ENCODE results near the gene TENM3. TPM values are rescaled to one million over a fixed set of nuclear protein-coding genes. Genes with fewer than 3 reads are reported as not detected.

The TENM3 gene
- total RNA-seq, 1 donor from 2014 or later, result 91.0 TPM

DNA sequence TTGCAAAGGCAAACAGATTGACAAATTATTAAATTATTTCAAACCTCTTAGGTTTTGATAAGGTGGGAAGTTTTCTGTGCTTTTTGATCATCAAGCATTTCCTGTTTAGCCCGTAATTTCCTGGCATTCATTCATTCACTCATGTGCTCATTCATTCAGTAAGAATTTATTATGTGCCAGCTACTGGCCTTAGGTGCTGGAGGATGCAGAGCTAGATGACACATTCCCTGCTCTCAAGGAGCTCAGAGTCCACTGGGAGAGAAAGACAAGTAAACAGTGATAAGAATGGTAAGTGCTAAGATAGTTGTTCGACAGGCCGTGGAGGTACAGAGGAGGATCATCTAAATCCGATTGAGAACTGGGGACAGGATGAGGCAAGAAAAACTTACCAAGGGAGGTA lies 520.9 kb downstream of the TENM3 start:
- no peak for DNase-seq (ENCODE audit: low read depth)

DNA sequence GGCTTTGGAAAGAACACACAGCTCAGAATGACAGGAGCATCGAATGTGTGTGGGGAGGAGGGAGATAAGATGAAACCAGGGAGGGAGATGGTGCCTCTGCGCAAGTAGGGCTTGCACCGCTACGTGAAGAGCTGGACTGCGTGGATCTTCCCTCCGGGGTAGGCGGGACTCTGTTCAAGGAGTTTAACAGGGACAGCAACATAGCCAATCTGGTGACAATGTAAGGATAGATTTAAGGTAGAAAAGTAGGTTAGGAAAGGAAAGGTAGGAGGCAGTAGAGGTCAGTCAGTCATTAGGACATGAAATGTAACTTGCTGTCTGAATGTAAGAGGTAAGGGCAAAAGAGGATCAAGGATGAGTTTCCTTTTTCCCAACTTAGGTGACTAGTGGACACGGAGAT lies 521.4 kb downstream of the TENM3 start:
- DNase-seq (ENCODE audit: low read depth), result no peak

DNA sequence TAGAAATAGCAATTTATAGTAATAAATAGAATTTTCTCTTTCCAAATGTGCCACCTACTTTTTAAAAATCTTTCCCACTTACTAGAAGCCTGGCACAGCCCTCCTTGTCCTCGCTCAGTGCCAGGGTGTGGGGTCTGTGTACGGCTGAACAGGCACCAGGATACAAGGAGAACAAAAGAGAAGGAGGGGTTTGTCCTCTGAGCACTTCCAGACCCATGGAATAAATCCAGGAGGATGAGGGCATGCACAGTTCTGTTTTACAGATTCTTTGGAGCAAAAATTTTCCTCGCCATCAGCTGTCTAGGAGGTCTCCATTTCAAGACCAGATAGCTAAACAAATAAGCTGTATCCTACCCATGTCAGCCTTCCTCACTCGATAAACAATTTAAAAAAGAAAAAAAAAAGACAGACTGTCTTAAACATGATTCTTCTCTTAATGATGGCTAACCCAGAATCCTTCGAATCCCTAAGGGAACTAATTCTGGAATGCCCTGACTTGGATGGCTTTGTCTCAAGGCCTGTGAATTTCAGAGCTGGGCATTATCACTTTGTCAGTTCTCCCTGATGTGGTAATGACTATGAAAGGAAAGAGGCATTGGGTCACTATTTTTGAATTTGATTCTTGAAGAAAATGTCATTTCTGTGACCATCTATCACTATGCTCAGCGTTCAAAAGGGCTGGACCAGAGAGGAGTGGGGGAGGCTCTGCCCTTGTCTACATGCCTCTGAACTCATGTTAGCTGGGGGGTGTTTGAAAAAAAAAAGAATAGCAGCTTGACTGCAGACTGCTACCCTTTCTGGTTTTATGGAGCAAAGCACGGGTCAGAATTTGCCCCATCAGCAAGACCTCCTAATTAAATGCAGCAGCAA lies 523.0 kb downstream of the TENM3 start:
- no peak for DNase-seq (ENCODE audit: low read depth)

DNA sequence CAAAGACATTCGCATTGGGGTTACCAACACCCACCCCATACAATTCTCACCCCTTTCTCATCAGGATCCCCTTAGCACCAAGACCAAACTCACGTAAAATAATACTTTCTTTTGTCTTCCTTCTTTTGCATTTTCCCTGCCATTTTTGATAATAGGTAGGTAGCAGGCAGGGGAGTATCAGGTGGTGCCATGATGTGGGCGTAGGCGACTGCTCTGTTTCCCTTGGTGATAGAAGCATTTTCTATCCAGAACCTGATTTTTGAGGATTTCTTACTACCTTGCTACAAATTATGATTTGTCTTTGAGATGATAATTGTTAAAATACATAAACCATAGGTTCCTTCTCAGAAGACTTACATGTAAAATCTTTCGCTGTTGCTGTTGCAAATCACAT lies 523.7 kb downstream of the TENM3 start:
- DNase-seq (ENCODE audit: low read depth), result no peak

DNA sequence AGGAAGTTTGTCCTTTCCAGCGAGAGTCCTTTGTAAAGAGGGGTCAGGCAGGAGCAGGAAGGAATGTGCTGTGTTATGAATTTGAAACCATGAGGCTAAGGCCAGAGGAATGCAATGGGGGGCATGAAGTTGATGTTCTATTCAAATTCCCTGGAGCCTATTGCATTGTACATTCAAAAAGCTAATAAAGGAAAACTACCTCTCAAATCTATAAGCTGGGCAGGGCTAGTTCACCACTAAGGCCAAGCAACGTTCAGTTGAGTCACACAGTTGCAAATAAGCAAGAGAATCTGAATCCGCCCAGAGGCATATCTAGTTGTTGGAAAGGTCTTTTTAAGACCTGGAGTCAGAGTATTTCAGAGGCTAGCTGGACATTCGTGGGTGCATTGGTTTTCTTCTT lies 525.6 kb downstream of the TENM3 start:
- DNase-seq (ENCODE audit: low read depth), result no peak

DNA sequence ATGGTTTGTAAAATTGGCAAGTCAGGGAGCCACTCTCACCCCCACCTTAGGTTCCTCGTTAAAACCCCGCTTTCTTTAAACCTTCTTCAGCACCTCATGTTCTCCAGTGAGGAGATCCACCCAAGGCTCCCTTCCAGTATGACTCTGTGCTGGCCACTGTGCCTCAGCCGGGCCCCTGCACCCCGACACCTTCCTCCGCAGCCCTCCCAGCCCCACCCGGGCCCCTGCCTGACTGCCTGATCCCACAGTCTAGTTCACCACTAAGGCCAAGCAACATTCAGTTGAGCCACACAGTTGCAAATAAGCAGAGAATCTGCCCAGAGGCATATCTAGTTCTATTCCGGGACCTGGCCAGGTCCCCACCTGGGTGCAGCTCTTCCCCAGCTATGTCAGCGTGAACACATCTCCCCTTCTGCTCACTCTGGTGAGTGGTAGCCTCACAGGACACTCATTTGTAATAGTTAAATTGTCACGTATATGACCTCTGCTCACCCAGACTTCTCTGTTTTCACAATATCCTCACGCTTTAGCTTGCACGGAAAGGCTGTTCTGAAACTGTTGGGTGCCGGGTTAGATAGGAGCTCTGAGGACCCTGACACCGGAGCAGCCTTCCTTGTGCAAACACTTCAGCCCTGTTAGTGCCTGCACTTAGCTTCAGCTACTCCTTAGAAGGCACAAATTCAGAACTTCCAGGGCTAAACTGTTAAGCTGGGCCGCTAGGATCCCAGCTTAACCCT lies 527.2 kb downstream of the TENM3 start:
- no peak for DNase-seq (ENCODE audit: low read depth)

DNA sequence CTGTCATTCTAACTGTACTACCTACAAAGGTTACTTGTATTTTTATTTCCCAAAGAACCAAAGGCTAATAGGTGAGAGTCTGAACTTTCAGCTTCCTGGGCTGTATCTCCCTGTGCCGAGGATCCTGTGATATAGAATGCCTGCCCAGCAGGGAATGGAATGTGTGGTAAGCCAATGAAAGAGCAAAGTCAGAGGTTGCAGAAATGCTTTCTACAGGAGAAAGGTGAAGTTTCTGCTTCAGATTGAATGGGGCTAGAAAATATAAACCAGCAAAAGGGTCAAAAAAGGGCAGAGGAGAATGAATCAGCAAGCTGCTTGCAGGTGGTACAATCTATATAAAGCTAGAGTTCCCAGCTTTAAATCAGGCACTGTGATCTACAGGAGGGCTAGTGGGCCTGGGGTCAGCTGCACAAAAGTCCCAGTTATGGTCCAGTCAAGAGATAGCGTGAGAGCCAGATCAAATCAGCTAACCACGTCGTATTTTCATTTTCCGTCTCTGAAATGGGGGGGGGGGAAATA lies 527.9 kb downstream of the TENM3 start:
- no peak for DNase-seq (ENCODE audit: low read depth)

DNA sequence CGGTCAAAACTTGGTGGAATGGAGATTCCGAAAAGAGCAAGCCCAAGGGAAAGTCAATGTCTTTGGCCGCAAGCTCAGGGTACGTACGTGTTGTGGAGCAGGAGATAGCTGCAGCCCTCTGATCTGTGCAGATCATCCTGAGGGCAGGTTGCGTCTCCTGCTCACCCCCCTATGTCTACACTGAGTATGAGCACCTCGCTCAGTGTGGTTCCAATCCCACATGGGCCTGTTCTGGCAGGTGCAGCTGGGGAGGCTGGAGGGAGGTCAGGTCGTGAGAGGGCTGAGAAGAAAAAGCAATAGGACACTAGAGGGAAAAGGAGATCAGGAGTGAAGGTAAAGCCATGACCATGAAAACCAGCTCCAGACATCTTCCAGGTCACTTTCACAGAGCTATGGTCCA lies 531.9 kb downstream of the TENM3 start:
- no peak for DNase-seq (ENCODE audit: low read depth)

DNA sequence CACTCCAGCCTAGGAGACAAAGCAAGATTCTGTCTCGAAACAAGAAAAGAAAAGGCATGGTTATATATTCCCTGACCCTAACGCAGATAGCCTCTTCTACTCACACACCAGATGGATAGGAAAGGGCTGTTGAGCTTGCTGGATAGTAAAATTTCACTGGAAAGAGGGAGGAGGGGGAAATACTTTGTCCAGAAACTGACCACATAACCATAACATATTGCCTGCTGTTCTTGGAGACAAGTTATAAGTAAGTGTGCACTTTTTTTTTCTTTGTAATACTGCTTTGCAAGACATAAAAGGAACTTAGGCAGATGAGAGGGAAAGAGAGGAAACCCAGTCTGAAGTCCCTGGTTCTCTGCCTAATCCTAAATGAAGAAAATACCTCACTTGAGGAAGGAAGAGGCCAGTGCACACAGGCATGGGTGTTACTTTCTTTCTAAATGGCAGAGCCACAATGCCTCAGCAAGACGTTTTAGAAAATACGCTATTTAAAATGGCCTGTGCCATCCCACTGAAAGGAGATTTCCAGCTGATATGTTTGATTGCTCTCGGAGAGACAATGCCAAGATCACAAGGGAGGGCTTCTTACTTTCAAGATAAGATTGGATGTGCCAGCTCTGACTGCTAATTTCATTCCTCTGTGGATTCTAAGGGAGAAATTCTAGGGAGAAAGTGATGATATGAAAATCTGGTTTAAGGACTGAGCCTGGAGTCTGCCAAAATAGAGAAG lies 533.3 kb downstream of the TENM3 start:
- DNase-seq (ENCODE audit: low read depth), result no peak

DNA sequence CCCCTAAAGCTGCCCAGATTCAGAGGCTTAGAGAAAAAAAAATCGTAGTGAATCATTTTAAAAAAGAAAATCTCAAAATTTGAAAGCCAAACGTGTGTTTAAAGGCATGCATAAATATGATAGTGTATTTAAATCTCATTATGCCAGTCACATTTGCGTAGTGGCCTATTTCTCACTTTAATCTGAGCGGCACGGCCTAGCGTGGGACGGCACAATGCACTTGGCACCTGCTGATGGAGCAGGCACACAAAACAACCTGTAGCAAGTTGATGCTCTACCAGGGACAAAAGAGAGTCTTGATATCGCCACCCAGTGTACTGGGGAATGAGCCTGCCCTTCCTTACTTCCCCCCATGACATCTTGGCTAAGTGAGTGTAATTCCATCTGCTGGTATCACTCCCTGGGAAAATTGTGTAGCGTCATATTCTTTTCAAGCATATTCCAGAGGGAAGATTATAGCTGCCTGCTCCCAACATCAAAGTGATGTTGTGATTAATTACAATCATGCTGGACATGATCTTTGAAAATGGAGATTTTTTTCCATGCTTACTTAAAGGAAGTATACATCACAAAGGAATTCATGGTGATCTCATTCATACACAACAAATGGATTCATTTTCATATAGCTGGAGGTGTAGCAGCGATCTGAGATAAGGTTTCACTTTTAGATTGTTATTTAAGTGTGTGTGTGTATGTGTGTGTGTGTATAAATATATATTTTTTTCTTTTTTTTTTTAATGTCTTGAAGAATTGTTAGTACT lies 535.2 kb downstream of the TENM3 start:
- no peak for DNase-seq (ENCODE audit: low read depth)

DNA sequence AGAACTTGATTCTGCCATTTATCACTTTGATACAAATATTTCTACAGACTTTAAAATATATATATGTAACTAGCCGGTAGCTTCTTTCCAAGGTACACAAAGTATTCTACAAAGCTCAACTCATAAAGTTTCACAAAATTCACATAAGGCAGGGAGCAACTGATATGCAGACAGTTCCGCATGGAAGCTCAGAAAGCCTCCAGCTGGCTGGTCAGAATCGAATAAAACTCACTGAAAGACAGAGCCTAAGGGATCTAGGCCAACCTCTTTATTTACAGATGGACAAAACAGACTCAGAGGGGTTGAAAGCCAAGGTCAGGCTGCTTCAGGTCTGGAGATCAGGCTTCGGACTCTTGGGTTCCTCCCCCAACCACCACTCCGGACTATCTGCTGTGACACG lies 543.8 kb downstream of the TENM3 start:
- DNase-seq (ENCODE audit: low read depth), result no peak

DNA sequence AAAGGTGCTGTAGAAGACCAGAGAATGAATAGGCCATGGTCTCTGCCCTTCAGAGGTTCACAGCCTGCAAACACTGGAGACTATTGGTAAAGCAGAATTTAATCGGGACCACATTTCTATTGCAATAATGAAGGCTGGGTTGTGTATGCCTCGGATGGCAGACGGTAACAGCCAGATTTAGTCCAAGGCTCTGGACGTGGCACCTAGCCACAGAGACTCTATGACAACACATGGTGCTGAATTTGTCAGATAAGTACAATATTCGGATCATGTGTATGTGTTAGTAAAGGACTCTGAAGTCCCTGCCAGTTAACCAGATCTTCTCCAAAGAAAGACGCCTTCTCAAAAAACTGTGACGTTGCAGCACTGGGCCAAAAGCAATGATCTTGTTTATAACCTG lies 545.0 kb downstream of the TENM3 start:
- no peak for DNase-seq (ENCODE audit: low read depth)

DNA sequence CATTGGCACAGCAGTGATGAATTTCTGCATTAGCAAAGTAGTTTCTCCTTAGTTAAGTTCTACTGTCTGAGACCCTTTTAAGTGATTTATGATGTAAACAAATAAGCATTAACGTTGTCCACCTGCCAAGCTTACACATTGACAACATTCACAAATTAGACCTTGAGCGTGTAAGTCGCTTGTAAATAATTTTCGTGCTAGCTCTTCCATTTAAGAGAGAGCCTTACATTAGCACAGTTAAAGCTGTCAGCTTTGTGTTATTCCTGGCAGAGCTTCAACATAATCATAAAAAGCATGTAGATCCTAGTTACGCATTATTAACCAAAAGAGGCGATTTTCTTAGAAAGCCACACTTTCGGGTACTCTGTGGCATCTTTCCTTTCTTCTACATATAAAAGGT lies 546.3 kb downstream of the TENM3 start:
- no peak for DNase-seq (ENCODE audit: low read depth)

DNA sequence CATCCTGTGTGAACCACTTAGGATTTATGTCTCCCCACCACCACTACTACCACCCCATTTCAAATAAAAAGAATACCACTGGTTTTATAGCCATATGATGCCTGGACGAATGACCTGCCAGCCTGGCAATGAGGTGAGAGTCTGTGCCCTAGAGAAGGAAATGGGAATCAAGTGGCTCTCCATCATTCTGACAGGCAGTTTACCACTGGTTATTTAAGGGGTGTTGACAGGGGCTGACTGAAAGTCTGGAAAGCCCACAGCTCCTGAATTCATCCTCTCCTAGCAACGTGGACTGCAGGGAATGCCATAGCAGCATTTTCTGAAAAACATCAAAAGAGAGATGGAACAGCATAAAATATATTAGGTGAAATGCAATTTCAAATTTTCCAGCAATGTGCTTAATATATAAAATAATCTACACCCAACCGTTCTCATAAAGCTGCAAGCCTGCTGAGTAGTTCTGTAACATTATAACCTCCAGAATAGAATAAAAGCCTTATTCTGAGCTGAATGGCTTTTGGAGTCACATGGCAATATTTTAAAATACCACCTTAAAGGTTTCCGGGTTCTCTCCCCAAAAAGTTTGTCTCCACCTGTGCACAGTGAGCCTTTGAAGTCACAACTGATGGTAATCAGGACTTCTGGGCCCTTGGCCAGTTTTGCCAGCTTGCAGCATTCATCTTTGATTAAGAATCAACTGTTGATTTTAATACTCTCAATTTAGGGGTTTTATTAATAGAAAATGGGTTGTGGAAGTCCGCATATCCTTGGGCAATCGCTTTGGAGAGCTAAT lies 552.4 kb downstream of the TENM3 start:
- DNase-seq (ENCODE audit: low read depth), result no peak

DNA sequence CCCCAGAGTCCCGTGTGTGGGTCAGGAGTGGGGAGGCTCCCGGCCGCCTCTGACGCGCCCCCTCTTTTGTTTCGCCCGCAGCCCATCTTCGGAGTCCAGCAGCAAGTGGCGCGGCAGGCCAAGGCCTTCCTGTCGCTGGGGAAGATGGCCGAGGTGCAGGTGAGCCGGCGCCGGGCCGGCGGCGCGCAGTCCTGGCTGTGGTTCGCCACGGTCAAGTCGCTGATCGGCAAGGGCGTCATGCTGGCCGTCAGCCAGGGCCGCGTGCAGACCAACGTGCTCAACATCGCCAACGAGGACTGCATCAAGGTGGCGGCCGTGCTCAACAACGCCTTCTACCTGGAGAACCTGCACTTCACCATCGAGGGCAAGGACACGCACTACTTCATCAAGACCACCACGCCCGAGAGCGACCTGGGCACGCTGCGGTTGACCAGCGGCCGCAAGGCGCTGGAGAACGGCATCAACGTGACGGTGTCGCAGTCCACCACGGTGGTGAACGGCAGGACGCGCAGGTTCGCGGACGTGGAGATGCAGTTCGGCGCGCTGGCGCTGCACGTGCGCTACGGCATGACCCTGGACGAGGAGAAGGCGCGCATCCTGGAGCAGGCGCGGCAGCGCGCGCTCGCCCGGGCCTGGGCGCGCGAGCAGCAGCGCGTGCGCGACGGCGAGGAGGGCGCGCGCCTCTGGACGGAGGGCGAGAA lies 556.5 kb downstream of the TENM3 start:
- no peak for DNase-seq (ENCODE audit: low read depth)

DNA sequence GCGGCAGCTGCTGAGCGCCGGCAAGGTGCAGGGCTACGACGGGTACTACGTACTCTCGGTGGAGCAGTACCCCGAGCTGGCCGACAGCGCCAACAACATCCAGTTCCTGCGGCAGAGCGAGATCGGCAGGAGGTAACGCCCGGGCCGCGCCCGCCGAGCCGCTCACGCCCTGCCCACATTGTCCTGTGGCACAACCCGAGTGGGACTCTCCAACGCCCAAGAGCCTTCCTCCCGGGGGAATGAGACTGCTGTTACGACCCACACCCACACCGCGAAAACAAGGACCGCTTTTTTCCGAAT lies 557.0 kb downstream of the TENM3 start:
- DNase-seq (ENCODE audit: low read depth), result no peak

DNA sequence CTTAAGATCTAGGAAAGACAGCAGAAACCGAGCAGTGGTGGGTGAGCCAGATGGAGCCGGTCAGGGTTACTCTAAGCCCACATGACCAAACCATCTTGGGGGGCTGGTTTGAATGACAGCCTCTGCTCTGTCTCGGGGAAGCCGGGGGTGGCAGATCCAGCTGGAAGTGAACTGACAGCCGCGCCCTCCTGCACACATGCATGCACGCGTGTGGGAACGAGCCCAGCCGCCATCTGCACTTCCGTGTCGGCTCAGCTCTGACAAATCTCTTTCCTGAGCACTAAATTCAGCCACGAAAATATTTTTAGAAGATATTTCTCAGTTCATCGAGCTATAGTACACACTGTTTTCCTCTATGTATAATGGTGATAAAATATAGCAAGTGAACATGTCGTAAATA lies 558.4 kb downstream of the TENM3 start:
- no peak for DNase-seq (ENCODE audit: low read depth)

DNA sequence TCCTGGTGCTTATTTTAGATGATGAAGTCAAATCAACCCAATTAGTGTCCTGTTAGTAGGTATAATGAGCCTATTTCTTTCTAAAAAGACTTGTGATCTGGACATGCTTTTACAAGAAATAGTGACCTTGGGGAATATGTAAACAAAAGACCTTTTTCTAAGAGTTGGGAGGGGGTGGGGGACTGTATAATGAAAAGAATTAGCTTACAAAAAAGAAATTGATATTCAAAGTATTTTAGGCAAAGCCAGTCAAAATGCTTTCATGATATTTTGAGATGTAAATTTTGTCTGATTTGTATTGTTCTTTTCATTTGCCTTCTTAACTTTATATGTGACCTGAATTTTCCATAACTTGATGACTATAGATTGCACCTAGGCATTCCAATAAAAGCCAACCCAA lies 559.4 kb downstream of the TENM3 start:
- no peak for DNase-seq (ENCODE audit: low read depth)

DNA sequence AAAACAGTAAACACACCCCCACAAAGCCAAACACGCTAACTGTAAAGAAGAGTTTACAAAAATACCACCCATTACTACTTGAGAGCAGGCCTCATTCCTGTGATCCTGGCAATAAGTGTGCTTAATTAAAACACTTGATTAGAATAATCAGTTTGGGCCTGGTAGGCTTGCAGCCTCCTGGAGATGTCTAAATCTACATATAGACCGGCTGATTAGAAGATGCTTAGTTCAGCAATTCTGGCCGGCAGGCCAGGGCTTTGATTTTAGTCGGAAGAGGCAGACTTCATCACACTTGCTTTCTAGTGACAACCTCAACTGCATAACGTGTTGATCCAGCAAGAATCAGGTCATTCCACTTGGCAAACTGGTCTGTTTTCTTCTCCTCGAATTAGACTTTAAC lies 560.0 kb downstream of the TENM3 start:
- no peak for DNase-seq (ENCODE audit: low read depth)

DNA sequence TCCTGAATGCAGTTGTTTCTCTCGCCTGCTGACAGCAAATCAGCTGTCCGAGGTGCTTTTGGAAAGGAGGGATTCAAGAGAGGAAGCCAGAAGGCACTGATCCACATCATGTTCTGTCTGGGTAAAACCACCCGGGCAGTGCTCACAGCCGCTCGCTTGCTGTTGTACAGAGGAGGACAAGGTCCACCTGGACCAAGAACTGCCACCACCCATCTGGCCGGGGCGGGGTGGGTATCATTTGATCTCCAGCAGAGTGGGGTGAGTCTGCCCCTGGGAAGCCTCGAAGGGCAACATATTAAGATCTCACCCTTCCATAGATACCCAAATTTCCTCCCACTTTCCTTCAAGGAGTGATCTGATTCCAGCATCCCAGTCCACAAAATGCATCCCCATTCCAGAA lies 560.9 kb downstream of the TENM3 start:
- no peak for DNase-seq (ENCODE audit: low read depth)
